Stomach (tissue), 9 donors: ENCODE data around the gene GFY. TPM values are rescaled to one million over a fixed set of nuclear protein-coding genes. Genes with fewer than 3 reads are reported as not detected.

Experiments used
- DNase-seq, 2 donors: peaks; one replicate each; pipeline versions ENCODE4 v3.0.0 to v3.0.0-alpha.2; 2013 to 2019
- H3K27ac ChIP-seq, 5 donors: fragments of 200-600 bp in 4 of 5; sonication (generic) in 4 of 5; one replicate each; pipeline ENCODE4 v1.5.1; 2013 to 2019; ENCODE audit warnings: mild to moderate bottlenecking in 1 of 5, moderate library complexity in 1 of 5
- H3K27me3 ChIP-seq, 3 donors: fragments of 200-600 bp; sonication (generic); one replicate each; pipeline ENCODE4 v1.5.1; 2017 to 2019; ENCODE audit warnings: mixed run types in 1 of 3
- H3K36me3 ChIP-seq, 4 donors: fragments of 200-600 bp; sonication (generic); 1 replicate in 3 of 4; 2 replicates in 1 of 4; pipeline ENCODE4 v1.5.1; 2016 to 2019
- H3K4me1 ChIP-seq, 4 donors: fragments of 200-600 bp; sonication (generic); one replicate each; pipeline ENCODE4 v1.5.1; 2016 to 2019
- H3K4me3 ChIP-seq, 4 donors: fragments of 200-600 bp; sonication (generic) in 3 of 4; one replicate each; pipeline ENCODE4 v1.5.1; 2016 to 2019; ENCODE audit warnings: mild to moderate bottlenecking in 1 of 4
- H3K9me3 ChIP-seq, 4 donors: fragments of 200-600 bp; sonication (generic); one replicate each; pipeline ENCODE4 v1.5.1; 2016 to 2019
- EP300 ChIP-seq: sonication (generic); formaldehyde crosslinking; IDR thresholded peaks from one replicate; pipeline ENCODE4 v1.6.1; 2017; ENCODE audit warnings: antibody characterized with exemption
- POLR2A ChIP-seq, 4 donors: fragments of 450-650 bp; IDR thresholded peaks; one replicate each; pipeline ENCODE4 v1.6.1; 2016; ENCODE audit warnings: antibody characterized with exemption in 4 of 4, control low read depth in 2 of 4, mild to moderate bottlenecking in 1 of 4, moderate library complexity in 1 of 4
- POLR2AphosphoS5 ChIP-seq, 3 donors: sonication (generic); formaldehyde crosslinking; IDR thresholded peaks; one replicate each; pipeline ENCODE4 v1.6.1; 2016; ENCODE audit warnings: antibody characterized with exemption in 3 of 3
- WGBS, 5 donors: extraction: QIAGEN DNeasy Blood & Tissue Kit in 3 of 5; methylation state at CpG; one replicate each; pipeline versions ENCODE4 v1.1.5 to v1.1.7; 2013 to 2018; 5-methylcytosine and 5-hydroxymethylcytosine counted together
- intact Hi-C: fragments of 100-400 bp; cut with DNase I; formaldehyde crosslinking; loops from one replicate; pipeline ENCODE4 v1.15.1; 2023; ENCODE audit warnings: low total_unique reads
- polyA plus RNA-seq, 3 donors: library from polyadenylated mRNA; stranded (reverse); fragments of 200-250 nt; gene quantifications; one replicate each; pipeline ENCODE4 v1.2.3, GENCODE V29; 2013
- total RNA-seq, 5 donors: library from RNA; depleted of rRNA; stranded (reverse); fragments of >200 nt; gene quantifications; one replicate each; pipeline versions ENCODE4 v1.1.0 to v1.2.3, GENCODE V29; 2014 to 2016
- TF ChIP-seq, protein P1 (sequence below), 7 experiments: fragments of 450-650 bp in 4 of 7; fragments of 200-600 bp in 3 of 7; sonication (generic) in 3 of 7; IDR thresholded peaks; one replicate each; pipeline ENCODE4 v1.5.1; 2016 to 2019; ENCODE audit warnings: antibody characterized with exemption in 7 of 7, control low read depth in 2 of 7, mild to moderate bottlenecking in 1 of 7
- donor health status: healthy with polysubstance abuse.
- donor health status: Bipolar disorder and iron deficiency.
- donor health status: healthy.

Gene GFY
- total and polyA plus RNA-seq, 8 donors: not detected

- no peak for DNase-seq
- Histone ChIP-seq H3K27ac (no peak overlapping the region), H3K36me3 (no peaks in the 10 kb centered on the region), H3K4me3 (no peak overlapping the region), H3K4me1 (peaks cover 0 to 6% (median 0%) of the 10 kb centered on the region in 4 donors), H3K27me3 (peaks cover 0 to 22% (median 3%) of the 10 kb centered on the region in 3 donors), H3K9me3 (peaks cover 10 to 19% (median 13%) of the 10 kb centered on the region in 4 donors)
- intact Hi-C loops: no loop called here
- 37 to 84% (median 79%) methylated on average over 1 of the region's 1 CpG for WGBS, 5 donors
- TF ChIP-seq POLR2A (IDR thresholded peaks at IDR 0.05) (no peak), EP300 (no peak), POLR2AphosphoS5 (IDR thresholded peaks at IDR 0.05) (no peak)
- TF ChIP-seq, protein P1, sequence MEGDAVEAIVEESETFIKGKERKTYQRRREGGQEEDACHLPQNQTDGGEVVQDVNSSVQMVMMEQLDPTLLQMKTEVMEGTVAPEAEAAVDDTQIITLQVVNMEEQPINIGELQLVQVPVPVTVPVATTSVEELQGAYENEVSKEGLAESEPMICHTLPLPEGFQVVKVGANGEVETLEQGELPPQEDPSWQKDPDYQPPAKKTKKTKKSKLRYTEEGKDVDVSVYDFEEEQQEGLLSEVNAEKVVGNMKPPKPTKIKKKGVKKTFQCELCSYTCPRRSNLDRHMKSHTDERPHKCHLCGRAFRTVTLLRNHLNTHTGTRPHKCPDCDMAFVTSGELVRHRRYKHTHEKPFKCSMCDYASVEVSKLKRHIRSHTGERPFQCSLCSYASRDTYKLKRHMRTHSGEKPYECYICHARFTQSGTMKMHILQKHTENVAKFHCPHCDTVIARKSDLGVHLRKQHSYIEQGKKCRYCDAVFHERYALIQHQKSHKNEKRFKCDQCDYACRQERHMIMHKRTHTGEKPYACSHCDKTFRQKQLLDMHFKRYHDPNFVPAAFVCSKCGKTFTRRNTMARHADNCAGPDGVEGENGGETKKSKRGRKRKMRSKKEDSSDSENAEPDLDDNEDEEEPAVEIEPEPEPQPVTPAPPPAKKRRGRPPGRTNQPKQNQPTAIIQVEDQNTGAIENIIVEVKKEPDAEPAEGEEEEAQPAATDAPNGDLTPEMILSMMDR (IDR thresholded peaks at IDR 0.05): no peak
Observed at GRCh38 chr19:49383599-49383998, 41.6 kb upstream of the GFY start.

- Histone ChIP-seq H3K4me1 (peaks cover 0 to 13% (median 1%) of the 10 kb centered on the region in 4 donors), H3K4me3 (peak within 1 kb of the TSS in 3 of 4 donors; percentile 11 to 23 (median 17))
- intact Hi-C loops: no loop called here
Observed at GRCh38 chr19:49387936-49388372, 37.2 kb upstream of the GFY start, which contains the start of gene KASH5. Gene KASH5, plus strand, starts transcription at chr19:49388249. Its CDS starts 2,635 bp downstream, at chr19:49390884.

GRCh38 chr19:49389406-49389805, 35.8 kb upstream of the GFY start:
- no peaks in the 10 kb centered on the region for H3K36me3 ChIP-seq
- no peak overlapping the region for H3K4me3 ChIP-seq
- WGBS, 5 donors: 89 to 96% (median 89%) methylated on average over 15 to 20 of the region's 20 CpGs
- intact Hi-C loops: no loop called here
- H3K4me1 ChIP-seq: peaks cover 0 to 13% (median 1%) of the 10 kb centered on the region in 4 donors
- no peak for DNase-seq
- TF ChIP-seq EP300 (no peak), POLR2A (IDR thresholded peaks at IDR 0.05) (no peak), POLR2AphosphoS5 (IDR thresholded peaks at IDR 0.05) (no peak)
- TF ChIP-seq, protein P1 (IDR thresholded peaks at IDR 0.05): no peak
- H3K27ac ChIP-seq: no peak overlapping the region
- H3K9me3 ChIP-seq: no peaks in the 10 kb centered on the region
- H3K27me3 ChIP-seq: peaks cover 0 to 57% (median 8%) of the 10 kb centered on the region in 3 donors

More at GRCh38 chr19:49387936-49388372, 37.2 kb upstream of the GFY start, which contains the start of gene KASH5:
- DNase-seq: peak; percentile 82 to 83
- WGBS, 5 donors: 34 to 56% (median 51%) methylated on average over 40 of the region's 40 CpGs
- Histone ChIP-seq H3K27me3 (peaks cover 0 to 49% (median 3%) of the 10 kb centered on the region in 3 donors), H3K36me3 (no peaks in the 10 kb centered on the region), H3K9me3 (peaks cover 0 to 2% (median 1%) of the 10 kb centered on the region in 4 donors), H3K27ac (no peak within 1 kb of the TSS)
- TF ChIP-seq POLR2AphosphoS5 (IDR thresholded peaks at IDR 0.05) (peak in 1 of 3 donors; percentile 42), POLR2A (IDR thresholded peaks at IDR 0.05) (no peak), EP300 (no peak)
- TF ChIP-seq, protein P1 (IDR thresholded peaks at IDR 0.05): no peak

GRCh38 chr19:49390131-49390928, 34.9 kb upstream of the GFY start:
- Histone ChIP-seq H3K9me3 (no peaks in the 10 kb centered on the region), H3K27me3 (peaks cover 0 to 59% (median 10%) of the 10 kb centered on the region in 3 donors), H3K4me3 (no peak overlapping the region), H3K36me3 (no peaks in the 10 kb centered on the region), H3K27ac (no peak overlapping the region), H3K4me1 (peaks cover 0 to 13% (median 1%) of the 10 kb centered on the region in 4 donors)
- DNase-seq: peak in 1 of 2 donors; percentile 38
- WGBS, 5 donors: 64 to 77% (median 67%) methylated on average over 16 to 26 of the region's 26 CpGs
- TF ChIP-seq POLR2A (IDR thresholded peaks at IDR 0.05): no peak
- TF ChIP-seq, protein P1 (IDR thresholded peaks at IDR 0.05): no peak
- intact Hi-C loops: loop anchor here (5.0 kb wide), 1 partner anchor 52 kb away; the partner anchor contains the start of gene SLC17A7
